PFSK-1 (cell line): Measurements from ENCODE around the gene KCNA1.

Experiments
- FOXP2 ChIP-seq: optimal IDR thresholded peaks from 2 replicates; pipeline ENCODE3; 2011; ENCODE audit warnings: borderline replicate concordance, control low read depth, inconsistent platforms; ENCODE audit not compliant: insufficient read depth; ENCODE audit errors: extremely low read length, extremely low read depth
- POLR2AphosphoS5 ChIP-seq: IDR thresholded peaks from 2 replicates; pipeline ENCODE4 v1.6.1; 2012; ENCODE audit warnings: low read depth, mild to moderate bottlenecking, control low read depth, low read length, moderate library complexity
- REST ChIP-seq, 2 experiments: IDR thresholded peaks; 2 replicates each; pipeline versions ENCODE4 v1.6.1 to v1.8.0; 2011 to 2012; ENCODE audit warnings: low read depth in 2 of 2, low read length in 2 of 2, control low read depth in 1 of 2, inconsistent platforms in 1 of 2, mild to moderate bottlenecking in 1 of 2, moderate library complexity in 1 of 2; ENCODE audit not compliant: insufficient read depth in 1 of 2
- SIN3A ChIP-seq: IDR thresholded peaks from 2 replicates; pipeline ENCODE4 v1.6.1; 2012; ENCODE audit warnings: mild to moderate bottlenecking, low read length, moderate library complexity, borderline replicate concordance; ENCODE audit not compliant: insufficient read depth
- TAF1 ChIP-seq: IDR thresholded peaks from 2 replicates; pipeline ENCODE4 v1.6.1; 2012; ENCODE audit warnings: low read length, control low read depth, borderline replicate concordance; ENCODE audit not compliant: insufficient read depth

The KCNA1 gene

GRCh38 chr12:4938900-4939299 lies 29.2 kb downstream of the KCNA1 start:
- TF ChIP-seq POLR2AphosphoS5 (no peak), SIN3A (no peak)

DNA sequence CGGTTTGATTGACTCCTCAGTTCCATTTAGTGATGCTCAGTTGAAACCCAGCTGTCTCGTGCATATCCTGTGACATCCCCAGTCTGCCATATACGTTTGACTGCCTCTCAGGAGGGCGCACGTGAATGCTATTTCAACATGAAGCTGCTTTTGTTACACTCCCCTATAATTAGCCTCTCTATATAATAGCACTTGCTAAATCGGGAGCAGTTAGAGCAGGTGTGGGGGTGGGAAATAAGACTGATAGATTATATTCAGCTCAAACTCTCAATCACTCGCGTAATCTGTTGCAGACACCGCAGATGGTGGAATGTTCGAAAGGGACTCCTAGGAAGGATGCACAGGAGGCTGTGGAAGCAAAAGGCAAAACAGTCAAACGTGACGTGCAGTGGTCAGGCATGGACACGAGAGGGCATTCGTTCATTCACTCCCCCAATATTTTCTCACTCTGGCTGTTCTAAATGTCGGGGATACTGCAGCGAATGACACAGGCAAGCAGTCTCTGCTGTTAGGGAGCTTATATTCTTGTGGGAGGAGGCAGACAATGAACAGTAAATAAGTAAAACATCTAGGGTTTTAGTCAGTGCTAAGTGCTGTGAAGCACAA lies 29.8 kb downstream of the KCNA1 start:
- TF ChIP-seq TAF1 (no peak), SIN3A (no peak), FOXP2 (no peak), REST (IDR thresholded peaks at IDR 0.05; ENCODE audit: insufficient read depth in 1 of 2, low read depth in 2 of 2, low read length in 2 of 2) (no peak), POLR2AphosphoS5 (no peak)

DNA sequence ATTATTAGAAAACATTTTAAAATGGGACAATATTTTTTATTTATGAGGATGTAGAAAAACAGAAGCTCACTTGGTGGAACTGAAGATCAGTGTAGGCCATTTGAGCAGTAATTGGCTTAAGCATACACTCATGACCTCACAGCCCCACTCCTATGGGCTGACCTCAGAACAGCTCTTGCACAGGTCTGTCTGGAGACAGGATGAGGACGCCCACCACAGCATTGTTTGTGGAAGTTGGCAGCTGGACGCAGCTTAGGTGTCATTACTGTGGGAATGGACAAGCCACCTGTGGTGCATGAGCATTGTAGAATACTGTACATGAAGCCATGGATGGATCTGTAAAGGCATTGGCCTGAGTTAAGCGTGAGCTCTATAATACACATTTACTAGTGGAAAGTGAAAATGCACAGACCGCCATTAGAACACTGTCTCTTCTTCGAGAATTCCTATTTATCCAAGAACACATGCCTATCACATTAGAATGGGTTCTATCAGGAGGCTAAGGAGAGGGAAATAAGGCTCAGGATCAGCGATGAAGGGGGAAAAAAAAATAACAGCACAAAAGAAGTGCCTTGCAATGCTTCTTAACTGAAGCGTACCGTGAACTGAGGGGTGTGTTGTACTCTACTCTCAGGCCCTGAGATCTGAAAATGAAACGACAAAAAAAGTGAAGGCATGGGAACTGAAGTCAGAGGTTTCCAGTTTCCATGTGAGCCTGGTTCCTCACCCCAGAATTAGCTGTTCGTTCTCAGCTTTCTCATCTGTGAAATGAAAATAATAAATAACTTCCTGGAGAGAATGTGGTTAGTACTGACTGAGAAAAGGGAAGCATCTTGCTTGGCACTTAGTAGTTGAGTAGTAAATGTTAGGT lies 33.6 kb downstream of the KCNA1 start:
- TF ChIP-seq FOXP2 (no peak), REST (IDR thresholded peaks at IDR 0.05; ENCODE audit: insufficient read depth in 1 of 2, low read depth in 2 of 2, low read length in 2 of 2) (no peak), TAF1 (no peak), SIN3A (no peak), POLR2AphosphoS5 (no peak)

DNA sequence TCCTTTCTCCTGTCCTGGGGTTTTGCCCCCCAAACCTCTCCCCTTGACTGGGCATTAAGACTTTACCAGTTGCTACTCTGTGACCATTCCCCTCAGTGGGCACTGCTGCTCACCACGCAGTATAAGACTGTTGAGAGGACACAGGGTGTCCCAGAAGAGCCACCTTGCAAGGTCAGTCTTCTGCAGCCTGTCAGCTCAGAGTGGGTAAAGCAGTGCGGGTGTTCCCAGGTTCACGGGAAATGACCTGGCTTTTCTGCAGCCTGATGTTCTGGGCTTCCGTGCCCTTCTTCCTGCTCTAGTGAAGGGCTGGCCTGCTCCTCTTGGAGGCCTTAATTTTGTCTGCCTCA lies 34.2 kb downstream of the KCNA1 start:
- TF ChIP-seq TAF1 (no peak), POLR2AphosphoS5 (no peak), SIN3A (no peak), REST (IDR thresholded peaks at IDR 0.05; ENCODE audit: insufficient read depth in 1 of 2, low read depth in 2 of 2, low read length in 2 of 2) (no peak), FOXP2 (no peak)

- TF ChIP-seq SIN3A, result no peak
- no peak for TF ChIP-seq REST (IDR thresholded peaks at IDR 0.05; ENCODE audit: insufficient read depth in 1 of 2, low read depth in 2 of 2, low read length in 2 of 2)
- no peak for TF ChIP-seq TAF1
- no peak for TF ChIP-seq FOXP2
Observed at GRCh38 chr12:4947253-4947652, 37.5 kb downstream of the KCNA1 start.
